Measurements from ENCODE around the gene ZNF407.

Gene ZNF407

GRCh38 chr18:74873629-74874028 is 276.0 kb downstream of the ZNF407 start:
- H3K4me2 ChIP-seq (ENCODE audit: insufficient read depth, low read length): no peak overlapping the region
- ATAC-seq (ENCODE audit: insufficient read depth, low read depth): no peak
- DNase-seq: no peak
- H3K9me3 ChIP-seq (ENCODE audit: insufficient read depth, low read length, severe bottlenecking): no peaks in the 10 kb centered on the region
- H3K27ac ChIP-seq (ENCODE audit: low read length): no peak overlapping the region
- H4K20me1 ChIP-seq (ENCODE audit: insufficient read depth, low read length): no peaks in the 10 kb centered on the region
- H3K4me1 ChIP-seq (ENCODE audit: insufficient read depth, low read length): no peaks in the 10 kb centered on the region
- no peaks in the 10 kb centered on the region for H3K79me2 ChIP-seq (ENCODE audit: insufficient read depth, low read length)
- TF ChIP-seq EZH2 (IDR thresholded peaks at IDR 0.05; ENCODE audit: borderline replicate concordance, low read depth, low read length, severe bottlenecking) (no peak), CTCF (IDR thresholded peaks at IDR 0.05; ENCODE audit: borderline replicate concordance, extremely low read depth, low read length, poor library complexity, severe bottlenecking) (no peak)
- H3K9ac ChIP-seq (ENCODE audit: low read depth, low read length): no peak overlapping the region
- no peaks in the 10 kb centered on the region for H3K27me3 ChIP-seq (ENCODE audit: insufficient read depth, low read length, poor library complexity)
- H3K36me3 ChIP-seq (ENCODE audit: insufficient read depth, low read length): no peaks in the 10 kb centered on the region
- no peak overlapping the region for H2AFZ ChIP-seq (ENCODE audit: low read depth, low read length)
- H3K4me3 ChIP-seq (ENCODE audit: low read depth in 1 of 2, low read length in 2 of 2): no peak overlapping the region

DNA sequence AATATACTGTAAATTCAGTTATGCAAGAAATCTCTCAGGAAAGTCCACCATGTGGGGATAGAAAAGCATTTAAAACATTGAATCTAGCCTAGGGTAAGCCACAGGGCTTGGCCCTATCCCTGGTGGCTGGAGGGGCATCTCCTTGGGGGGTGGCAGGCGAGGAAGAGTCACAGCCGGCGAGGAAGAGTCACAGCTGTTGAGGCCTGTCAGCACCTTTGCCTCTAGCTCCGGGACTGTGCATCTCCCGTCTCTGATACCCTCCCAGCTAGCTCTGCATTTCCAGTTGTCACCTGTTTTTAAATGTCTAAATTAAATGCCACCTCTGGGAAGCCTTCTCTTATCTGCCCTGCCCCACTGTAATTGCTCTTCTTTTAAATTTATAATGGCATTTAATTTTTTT is 276.7 kb downstream of the ZNF407 start:
- Histone ChIP-seq H3K4me2 (ENCODE audit: insufficient read depth, low read length) (no peak overlapping the region), H3K4me1 (ENCODE audit: insufficient read depth, low read length) (no peaks in the 10 kb centered on the region), H2AFZ (ENCODE audit: low read depth, low read length) (no peak overlapping the region), H3K27ac (ENCODE audit: low read length) (no peak overlapping the region), H3K27me3 (ENCODE audit: insufficient read depth, low read length, poor library complexity) (no peaks in the 10 kb centered on the region), H3K4me3 (ENCODE audit: low read depth in 1 of 2, low read length in 2 of 2) (no peak overlapping the region), H3K79me2 (ENCODE audit: insufficient read depth, low read length) (no peaks in the 10 kb centered on the region), H3K9me3 (ENCODE audit: insufficient read depth, low read length, severe bottlenecking) (no peaks in the 10 kb centered on the region), H4K20me1 (ENCODE audit: insufficient read depth, low read length) (no peaks in the 10 kb centered on the region), H3K9ac (ENCODE audit: low read depth, low read length) (no peak overlapping the region), H3K36me3 (ENCODE audit: insufficient read depth, low read length) (no peaks in the 10 kb centered on the region)
- TF ChIP-seq EZH2 (IDR thresholded peaks at IDR 0.05; ENCODE audit: borderline replicate concordance, low read depth, low read length, severe bottlenecking): no peak
- no peak for TF ChIP-seq CTCF (IDR thresholded peaks at IDR 0.05; ENCODE audit: borderline replicate concordance, extremely low read depth, low read length, poor library complexity, severe bottlenecking)
- no peak for ATAC-seq (ENCODE audit: insufficient read depth, low read depth)
- no peak for DNase-seq

DNA sequence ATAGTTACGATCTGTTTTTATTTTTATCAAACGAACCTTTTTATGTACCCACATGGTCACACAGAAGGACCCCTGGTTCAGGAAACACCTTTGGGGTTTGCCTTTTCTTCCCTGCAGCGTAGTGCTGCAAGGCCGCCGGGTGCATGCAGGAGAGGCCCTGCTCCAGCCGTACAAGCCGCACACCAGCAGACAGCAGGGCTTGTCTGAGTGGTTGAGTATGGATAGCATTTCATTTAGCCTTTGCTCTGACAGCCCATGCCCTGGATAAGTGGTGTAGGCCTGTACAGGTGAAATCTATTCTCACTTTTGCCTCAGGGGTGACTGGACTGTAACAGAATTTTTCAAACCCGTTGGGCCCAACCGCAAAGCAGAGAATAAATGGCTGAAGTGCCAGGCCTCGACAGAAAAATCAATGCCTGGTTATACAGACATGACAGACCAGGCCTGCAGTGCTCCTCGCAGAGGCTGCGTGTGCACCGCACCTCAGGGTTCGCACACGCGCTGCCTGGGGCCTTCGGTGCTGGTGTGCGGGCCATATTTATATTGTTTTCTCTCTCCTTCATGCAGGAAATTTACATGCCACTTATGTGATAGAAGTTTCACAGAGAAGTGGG is 279.1 kb downstream of the ZNF407 start:
- no peaks in the 10 kb centered on the region for H3K4me1 ChIP-seq (ENCODE audit: insufficient read depth, low read length)
- ATAC-seq (ENCODE audit: insufficient read depth, low read depth): no peak
- no peak overlapping the region for H3K4me2 ChIP-seq (ENCODE audit: insufficient read depth, low read length)
- H3K36me3 ChIP-seq (ENCODE audit: insufficient read depth, low read length): peaks cover 10% of the 10 kb centered on the region; the same call in 1 of the 2 replicates
- DNase-seq: no peak
- H3K27ac ChIP-seq (ENCODE audit: low read length): no peak overlapping the region
- H3K4me3 ChIP-seq (ENCODE audit: low read depth in 1 of 2, low read length in 2 of 2): no peak overlapping the region
- TF ChIP-seq EZH2 (IDR thresholded peaks at IDR 0.05; ENCODE audit: borderline replicate concordance, low read depth, low read length, severe bottlenecking): no peak
- no peak for TF ChIP-seq CTCF (IDR thresholded peaks at IDR 0.05; ENCODE audit: borderline replicate concordance, extremely low read depth, low read length, poor library complexity, severe bottlenecking)
- no peaks in the 10 kb centered on the region for H3K79me2 ChIP-seq (ENCODE audit: insufficient read depth, low read length)
- no peak overlapping the region for H3K9ac ChIP-seq (ENCODE audit: low read depth, low read length)
- H2AFZ ChIP-seq (ENCODE audit: low read depth, low read length): no peak overlapping the region
- no peaks in the 10 kb centered on the region for H4K20me1 ChIP-seq (ENCODE audit: insufficient read depth, low read length)
- H3K27me3 ChIP-seq (ENCODE audit: insufficient read depth, low read length, poor library complexity): no peaks in the 10 kb centered on the region
- H3K9me3 ChIP-seq (ENCODE audit: insufficient read depth, low read length, severe bottlenecking): no peaks in the 10 kb centered on the region

All from DND-41 (cell line).